ENCODE data around the gene HOXA9. TPM values are rescaled to one million over a fixed set of nuclear protein-coding genes. Genes with fewer than 3 reads are reported as not detected.

The HOXA9 gene
- total and polyA plus RNA-seq, 2 of the 4 experiments (the other 2 are of a cell fraction): 0.18 to 0.32 TPM

DNA sequence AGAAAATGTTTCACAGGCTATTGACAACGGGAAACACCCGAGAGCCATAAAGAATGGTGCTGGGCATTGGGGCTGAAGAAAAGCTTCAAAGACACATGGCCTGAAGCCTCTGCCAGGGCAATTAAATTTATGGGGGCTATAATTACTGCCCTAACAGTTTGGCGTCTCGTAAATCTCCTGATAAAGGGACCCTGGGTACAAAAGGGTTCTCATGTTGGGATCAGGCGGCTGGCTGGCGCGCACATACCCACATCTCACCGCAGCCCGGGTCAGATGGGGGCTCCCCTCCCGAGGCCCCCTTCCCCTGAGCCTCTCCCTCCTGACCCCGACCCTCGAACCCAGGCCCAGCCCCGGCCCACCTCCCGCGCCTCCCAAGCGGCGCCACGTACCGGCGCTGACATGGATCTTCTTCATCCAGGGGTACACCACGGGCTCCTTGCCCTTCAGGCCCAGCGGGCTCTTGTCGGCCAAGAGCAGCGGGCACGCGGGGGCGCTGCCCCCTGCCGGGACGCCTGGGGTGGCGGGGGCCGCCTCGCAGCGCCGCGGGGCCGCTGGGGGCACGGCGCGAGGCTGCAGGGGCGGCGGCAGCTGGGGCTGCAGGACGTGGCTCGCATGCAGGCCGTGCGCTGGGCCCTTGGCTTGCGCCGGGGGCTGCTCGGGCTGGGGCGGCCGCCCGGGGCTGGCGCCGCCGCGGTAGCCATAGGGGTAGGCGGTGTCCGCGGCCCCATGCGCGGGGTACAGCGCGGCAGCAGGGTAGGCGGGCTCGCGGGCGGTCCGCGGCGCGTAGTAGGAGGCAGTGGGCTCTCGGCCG is 35.4 kb downstream of the HOXA9 start (continued):
- TF ChIP-seq, protein P1, sequence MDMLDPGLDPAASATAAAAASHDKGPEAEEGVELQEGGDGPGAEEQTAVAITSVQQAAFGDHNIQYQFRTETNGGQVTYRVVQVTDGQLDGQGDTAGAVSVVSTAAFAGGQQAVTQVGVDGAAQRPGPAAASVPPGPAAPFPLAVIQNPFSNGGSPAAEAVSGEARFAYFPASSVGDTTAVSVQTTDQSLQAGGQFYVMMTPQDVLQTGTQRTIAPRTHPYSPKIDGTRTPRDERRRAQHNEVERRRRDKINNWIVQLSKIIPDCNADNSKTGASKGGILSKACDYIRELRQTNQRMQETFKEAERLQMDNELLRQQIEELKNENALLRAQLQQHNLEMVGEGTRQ (IDR thresholded peaks at IDR 0.05; ENCODE audit: low read depth, low read length): no peak
- TF ChIP-seq POLR2A (IDR thresholded peaks at IDR 0.05; ENCODE audit: low read depth, low read length) (peak; percentile 35; the same call in 1 of the 2 replicates), RAD21 (IDR thresholded peaks at IDR 0.05; ENCODE audit: low read length) (peak; percentile 19; the same call in 1 of the 2 replicates)

All from IMR-90 (cell line).